NCI-H82 treated with DMSO at 0.1 percent for 48 hours (cell line): ENCODE measurements around the gene UBQLN1.

Source experiments
- DNase-seq: peaks from one replicate; lab custom pipeline; 2025; ENCODE audit not compliant: unreplicated experiment; lab: John Stamatoyannopoulos, UW

Gene UBQLN1

GRCh38 chr9:83691492-83691891, 16.3 kb downstream of the UBQLN1 start:
- DNase-seq: no peak

GRCh38 chr9:83688921-83689320, 18.8 kb downstream of the UBQLN1 start:
- DNase-seq: no peak

DNA sequence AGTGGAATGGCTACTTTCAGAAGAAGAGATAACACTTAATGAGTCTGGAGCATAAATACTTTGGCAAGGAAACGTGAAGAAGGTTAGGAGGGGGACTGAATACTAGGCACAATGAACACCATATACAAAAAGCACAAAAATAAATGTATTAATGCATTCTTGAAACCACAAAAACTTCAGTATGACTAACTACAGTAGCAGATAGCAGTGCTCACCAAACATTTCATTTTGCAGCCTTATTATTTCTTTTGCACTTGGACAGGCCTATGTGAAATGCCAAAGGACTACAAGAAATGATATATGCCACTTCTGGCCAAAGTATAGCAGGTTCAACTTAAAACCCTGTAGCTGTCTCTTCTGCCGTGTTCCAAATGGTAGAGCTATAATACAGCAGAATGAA, 26.3 kb downstream of the UBQLN1 start:
- no peak for DNase-seq

- no peak for DNase-seq
Measured at GRCh38 chr9:83680233-83680632, 27.5 kb downstream of the UBQLN1 start.

DNA sequence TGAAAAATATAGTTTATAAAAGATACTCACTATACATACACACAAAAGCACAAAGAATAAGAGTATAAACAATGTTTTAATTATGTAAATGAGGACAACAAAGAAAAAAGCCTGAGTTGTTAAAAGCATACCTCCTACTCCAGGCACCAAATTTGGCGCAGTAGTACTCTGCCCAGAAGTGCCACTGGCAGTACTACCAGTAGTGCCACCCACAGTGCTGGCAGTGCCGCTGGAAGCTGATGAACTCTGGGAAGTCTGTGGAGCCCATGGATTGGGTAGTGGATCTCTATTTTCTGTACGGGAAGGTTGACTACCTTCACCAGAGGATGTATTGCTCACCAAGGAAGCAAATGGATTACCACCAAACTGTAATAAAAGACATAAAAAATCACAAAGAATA, 30.2 kb downstream of the UBQLN1 start:
- no peak for DNase-seq

GRCh38 chr9:83675466-83675865, 32.3 kb downstream of the UBQLN1 start:
- DNase-seq: no peak

GRCh38 chr9:83671451-83671850, 36.3 kb downstream of the UBQLN1 start:
- DNase-seq: no peak

- DNase-seq: no peak
Measured at GRCh38 chr9:83670381-83670780, 37.4 kb downstream of the UBQLN1 start.

DNA sequence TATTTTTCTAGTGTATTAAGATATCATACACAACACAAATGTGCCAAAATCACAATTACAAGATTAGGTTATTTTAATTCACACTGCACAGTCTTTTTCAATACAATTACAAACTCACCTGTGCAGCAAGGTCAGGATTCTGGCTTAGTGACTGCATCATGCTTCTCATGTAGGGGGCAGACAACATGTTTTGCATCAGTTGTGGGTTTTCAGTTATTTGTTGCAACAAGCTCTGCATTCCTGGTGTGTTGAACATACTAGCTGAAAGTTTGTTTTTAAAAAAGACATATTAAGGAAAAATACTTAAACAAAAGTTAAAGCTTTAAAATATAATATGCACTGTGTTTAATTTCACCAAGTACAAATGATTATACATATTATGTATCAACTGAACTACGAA, 38.7 kb downstream of the UBQLN1 start:
- no peak for DNase-seq

- no peak for DNase-seq
Measured at GRCh38 chr9:83665580-83666200, 42.1 kb downstream of the UBQLN1 start.

DNA sequence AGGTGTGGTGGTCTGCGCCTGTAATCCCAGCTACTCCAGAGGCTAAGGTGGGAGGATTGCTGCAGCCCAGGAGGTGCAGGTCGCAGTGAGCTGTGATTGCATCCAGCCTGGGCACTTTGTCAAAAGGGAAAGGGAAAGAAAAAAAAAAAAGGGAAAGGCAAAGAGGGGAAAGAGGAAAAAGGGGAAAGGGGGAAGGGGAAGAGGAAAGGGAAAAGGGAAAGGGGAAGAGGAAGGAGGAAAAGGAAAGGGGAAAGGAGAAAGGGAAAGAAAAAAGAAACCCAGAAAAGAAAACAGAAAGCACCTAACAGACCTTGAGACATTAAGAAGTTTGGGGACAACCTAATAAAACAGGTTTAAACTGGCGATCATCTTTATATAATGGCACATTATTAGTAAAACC, 44.8 kb downstream of the UBQLN1 start:
- no peak for DNase-seq

DNA sequence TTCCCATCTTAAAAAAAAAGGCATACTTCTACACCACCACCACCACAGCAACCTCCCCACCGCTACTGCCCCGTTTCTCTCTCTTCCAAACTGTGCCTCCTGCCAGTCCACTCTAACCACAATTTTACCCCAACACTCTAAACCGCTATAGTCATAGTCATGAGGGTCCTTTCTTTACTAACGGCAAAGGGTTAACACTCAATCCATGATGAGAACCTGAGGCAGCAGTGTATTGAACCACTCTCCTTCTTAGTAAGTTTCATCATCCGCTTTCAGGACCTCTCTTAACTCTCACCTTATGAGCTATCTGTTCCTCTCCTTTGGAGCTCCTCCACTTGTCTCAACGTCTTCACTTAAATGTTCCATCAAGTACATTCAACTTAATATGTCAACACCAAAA, 50.8 kb downstream of the UBQLN1 start:
- DNase-seq: no peak

DNA sequence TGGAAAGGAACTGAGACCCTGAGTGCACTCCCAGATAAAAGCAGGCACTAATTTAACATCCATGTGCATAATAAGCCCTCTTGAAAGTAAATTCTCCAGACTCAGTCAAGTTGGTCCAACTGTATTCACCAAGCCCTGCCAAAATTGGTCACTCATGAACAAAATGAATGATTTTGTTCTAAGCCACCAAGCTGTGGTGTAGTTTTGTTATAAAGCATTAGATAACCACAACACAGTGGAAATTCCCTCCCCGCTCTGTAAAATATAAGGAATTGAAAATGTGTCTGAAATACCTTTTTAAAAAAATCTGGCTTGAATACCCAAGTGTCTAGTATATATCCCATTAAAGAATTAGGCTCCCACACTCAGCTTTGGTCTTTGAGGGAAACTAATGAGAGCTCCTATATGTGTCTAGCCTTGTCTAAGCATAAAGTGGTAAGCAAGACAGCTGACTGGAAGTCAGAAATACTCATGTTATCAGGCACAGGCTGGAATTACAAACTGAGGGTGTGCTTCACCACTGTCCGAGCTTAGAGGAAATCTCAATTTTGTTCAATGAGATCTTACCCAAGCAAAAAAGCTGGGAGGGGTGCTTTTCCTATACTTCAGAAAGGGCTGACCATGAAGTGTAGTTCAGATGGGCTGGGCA, 51.6 kb downstream of the UBQLN1 start:
- no peak for DNase-seq

- DNase-seq: no peak
Measured at GRCh38 chr9:83655433-83655832, 52.3 kb downstream of the UBQLN1 start.

GRCh38 chr9:83652433-83652832, 55.3 kb downstream of the UBQLN1 start:
- no peak for DNase-seq

DNA sequence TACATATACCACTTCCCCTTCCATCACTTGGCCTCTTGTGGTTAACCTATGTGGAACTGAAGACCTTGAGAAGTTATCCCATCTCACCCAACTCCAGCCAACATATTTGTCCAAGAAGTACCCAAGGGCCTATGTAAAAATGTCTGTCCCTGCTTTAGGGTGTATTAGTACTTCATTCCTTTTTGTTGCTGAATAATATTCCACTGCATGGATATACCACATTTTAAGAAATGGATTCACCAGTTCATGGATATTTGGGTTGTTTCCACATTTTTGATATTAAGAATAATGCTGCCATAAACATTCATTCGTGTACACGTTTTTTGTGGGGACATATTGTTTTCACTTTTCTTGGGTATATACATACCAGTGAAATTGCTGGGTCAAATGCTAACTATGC, 56.2 kb downstream of the UBQLN1 start:
- no peak for DNase-seq

DNA sequence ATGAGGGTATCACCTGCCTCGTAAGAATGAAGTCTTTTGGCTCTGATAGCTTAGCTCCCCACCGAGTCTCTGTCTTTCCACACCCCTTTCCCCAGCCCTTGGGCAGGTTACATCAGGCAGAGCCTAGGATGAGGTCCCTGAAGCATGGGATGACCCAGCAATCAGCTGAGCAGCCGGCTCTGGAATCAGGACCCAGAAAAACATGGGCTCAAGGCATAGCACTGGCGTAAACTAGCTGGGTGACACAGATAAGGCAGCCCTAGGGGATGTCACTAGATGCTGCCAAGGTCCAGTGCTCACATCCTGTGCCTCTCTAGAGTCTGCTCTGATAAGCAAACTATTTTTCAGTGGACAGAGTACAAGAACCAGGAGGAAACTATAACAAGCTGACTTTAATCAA, 58.2 kb downstream of the UBQLN1 start:
- DNase-seq: no peak

GRCh38 chr9:83649080-83649479, 58.7 kb downstream of the UBQLN1 start:
- DNase-seq: peak; percentile 60

GRCh38 chr9:83646500-83647239, 61.1 kb downstream of the UBQLN1 start:
- DNase-seq: no peak

DNA sequence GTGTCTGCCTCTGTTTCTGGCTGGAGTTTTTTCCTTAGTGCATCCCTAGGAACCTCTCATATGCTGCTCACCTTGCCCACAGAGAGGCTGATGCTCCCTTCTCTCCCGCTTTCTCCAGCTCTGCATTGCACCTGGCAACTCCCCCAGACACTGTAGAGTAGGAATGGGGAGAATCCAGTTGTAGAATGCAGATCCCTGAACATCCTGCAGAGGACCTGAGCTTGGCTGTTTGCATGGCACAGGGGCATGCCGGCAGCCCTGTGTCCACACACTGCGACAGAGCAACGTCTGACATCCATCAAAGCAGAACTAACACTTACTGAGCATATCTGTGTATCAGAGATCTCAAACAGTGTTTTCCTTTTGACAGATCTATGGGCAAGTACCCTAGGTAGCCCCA, 65.0 kb downstream of the UBQLN1 start:
- no peak for DNase-seq

DNA sequence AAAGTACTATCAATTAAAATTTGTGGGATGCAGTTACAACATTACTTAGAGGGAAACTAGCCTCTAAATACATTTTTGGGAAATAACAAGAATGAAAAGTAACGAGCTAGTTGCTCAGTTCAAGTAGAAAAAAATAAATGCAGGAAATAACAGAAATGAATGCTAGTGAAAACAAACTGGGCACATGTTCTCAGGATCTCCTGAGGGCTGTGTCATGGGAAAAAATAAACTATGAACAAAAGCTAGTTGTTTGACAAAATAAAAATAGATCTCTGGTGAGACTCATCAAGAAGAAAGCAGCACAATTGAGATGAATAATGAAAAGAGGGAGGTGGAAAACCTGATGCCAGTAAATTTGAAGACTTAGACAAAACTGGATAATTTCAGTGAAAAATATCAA, 68.5 kb downstream of the UBQLN1 start:
- DNase-seq: no peak

- DNase-seq: no peak
Measured at GRCh38 chr9:83637389-83637788, 70.4 kb downstream of the UBQLN1 start.
